Activated CD4-positive, CD25-positive, alpha-beta regulatory T cell treated with anti-CD3 and anti-CD28 coated beads, Interleukin-2, amount 50 U/mL, for 16 hours (primary cell): ENCODE data around the gene ZBED5.
"Not testable (repeated sequence)": the region's sequence is repeated elsewhere in the genome, so short reads cannot be mapped to it uniquely, and the experiment has no call there.

Experiments
- DNase-seq: peaks from one replicate; pipeline ENCODE4 v3.0.0-alpha.2; 2020; ENCODE audit warnings: low read depth, low spot score

ZBED5 gene

GRCh38 chr11:10857709-10858438 lies at the start of gene ZBED5:
Gene ZBED5, minus strand, starts transcription at chr11:10858053. Its CDS starts 3,108 bp downstream, at chr11:10854945.
- peak; percentile 92 for DNase-seq

DNA sequence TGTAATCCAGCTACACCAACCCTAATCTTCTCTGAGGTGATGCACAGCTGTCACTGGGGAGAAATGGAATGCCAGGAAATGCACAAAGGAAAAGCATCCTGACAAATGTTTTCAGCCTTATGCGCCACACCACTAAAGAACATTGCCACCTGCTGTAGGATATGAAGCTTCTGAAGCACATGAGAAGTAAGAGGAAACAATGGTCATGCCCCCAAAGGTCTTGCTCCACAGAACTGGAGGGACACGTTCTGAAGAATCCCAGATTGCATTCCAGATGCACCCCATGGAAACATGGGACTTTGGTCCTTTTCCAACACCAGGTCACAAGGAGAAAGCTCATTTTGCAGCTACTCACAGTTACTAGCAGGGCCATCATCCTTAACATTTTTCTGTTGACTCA lies 48.7 kb upstream of the ZBED5 start:
- DNase-seq: no peak

- DNase-seq: no peak
Measured at GRCh38 chr11:10902301-10903063, 44.6 kb upstream of the ZBED5 start.

DNA sequence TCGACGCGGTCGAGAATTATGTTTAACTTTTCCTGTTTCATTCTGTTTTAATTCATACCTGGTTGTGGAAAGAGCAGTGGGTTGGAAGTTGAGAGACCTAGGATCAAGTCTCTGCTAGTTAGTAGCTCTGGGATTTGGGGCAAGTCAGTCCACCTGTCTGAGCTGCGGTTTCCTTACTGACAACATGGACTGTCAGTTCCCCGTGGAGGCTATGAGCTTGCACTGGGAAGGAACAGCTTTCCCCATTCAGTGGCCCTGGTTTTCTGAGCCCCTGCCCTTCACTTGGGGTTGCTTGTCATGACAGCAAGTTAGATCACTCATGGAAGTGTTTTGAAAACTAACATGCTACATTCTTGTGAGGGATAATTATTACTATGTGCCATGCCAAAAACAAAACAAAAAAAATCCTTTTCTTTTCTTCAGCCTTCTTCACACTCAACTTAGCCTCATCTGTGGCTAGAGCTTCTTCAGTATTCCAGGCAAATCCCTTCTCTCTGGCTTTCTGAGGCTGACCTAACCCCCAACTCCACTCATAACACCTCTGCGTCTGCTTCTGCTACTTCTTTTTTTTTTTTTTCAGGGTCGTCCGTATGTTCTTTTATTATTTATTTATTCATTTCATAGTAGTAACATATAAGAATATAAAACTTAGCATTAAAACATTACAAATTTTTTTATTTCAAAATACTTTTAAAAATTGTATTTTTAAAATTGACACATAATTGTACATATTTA lies 43.0 kb upstream of the ZBED5 start:
- no peak for DNase-seq

- no peak for DNase-seq
Measured at GRCh38 chr11:10899121-10899830, 41.4 kb upstream of the ZBED5 start.

GRCh38 chr11:10898763-10899025 lies 40.8 kb upstream of the ZBED5 start:
- DNase-seq: no peak

- DNase-seq: no peak
Measured at GRCh38 chr11:10898003-10898762, 40.3 kb upstream of the ZBED5 start.

GRCh38 chr11:10897150-10897549 lies 39.3 kb upstream of the ZBED5 start:
- DNase-seq: no peak

DNA sequence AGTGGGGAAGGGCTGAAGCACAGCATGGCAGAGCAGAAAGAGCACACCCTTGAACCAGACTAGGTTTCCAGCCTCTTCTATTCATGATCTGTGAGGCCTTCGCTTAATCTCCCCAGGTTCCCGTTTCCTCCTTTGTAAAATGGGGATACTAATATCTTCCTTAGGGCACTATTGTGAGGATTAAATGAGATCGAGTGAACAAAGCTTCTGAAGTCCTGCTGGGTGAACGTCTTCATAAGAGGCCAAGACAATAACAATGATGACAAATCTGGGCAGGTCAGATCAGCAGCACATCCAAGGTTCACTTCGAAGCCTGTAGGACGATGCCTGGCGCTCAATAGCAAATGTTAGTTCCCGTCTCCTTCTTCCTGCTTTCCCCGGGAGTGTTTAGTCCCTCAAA lies 38.6 kb upstream of the ZBED5 start:
- DNase-seq: no peak

DNA sequence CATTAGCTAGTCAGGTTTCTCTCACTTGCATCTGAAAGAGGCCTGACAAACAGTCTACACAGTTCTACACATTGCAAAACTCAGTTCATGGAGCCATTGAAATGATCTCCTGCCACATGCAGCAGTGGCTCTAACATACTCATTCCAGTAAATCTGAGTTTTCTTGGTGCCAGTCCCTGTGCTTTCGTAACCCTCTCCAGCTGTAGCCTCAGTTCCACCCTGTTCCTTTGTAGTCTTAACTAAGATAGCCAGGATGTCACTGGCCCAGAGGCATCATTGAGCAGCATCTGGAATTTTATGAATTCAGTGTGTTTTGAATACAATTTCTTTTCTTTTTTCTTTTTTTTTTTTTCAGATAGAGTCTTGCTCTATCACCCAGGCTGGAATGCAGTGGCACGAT lies 37.4 kb upstream of the ZBED5 start:
- DNase-seq: no peak

DNA sequence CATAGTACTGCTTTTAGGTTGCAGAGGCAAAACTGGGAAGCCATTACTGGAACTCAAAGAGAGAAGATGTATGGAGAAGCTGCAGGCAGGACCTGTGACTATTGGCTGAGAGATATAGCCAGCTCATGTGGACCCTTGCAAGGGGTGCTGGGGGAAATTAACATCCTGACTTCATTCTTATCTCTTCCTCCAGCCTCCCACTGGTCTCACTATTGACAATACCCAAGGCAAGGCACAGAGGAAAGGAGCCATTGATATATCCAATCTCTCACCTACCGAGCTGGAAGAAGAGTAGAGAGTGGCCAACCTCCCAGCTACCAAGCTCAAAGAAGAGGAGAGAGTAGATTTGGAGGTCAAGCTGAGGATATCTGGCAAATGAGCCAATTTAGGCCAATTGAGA lies 36.8 kb upstream of the ZBED5 start:
- DNase-seq: no peak

- DNase-seq: no peak
Measured at GRCh38 chr11:10893714-10894151, 35.9 kb upstream of the ZBED5 start.

- no peak for DNase-seq
Measured at GRCh38 chr11:10892250-10892649, 34.4 kb upstream of the ZBED5 start.

DNA sequence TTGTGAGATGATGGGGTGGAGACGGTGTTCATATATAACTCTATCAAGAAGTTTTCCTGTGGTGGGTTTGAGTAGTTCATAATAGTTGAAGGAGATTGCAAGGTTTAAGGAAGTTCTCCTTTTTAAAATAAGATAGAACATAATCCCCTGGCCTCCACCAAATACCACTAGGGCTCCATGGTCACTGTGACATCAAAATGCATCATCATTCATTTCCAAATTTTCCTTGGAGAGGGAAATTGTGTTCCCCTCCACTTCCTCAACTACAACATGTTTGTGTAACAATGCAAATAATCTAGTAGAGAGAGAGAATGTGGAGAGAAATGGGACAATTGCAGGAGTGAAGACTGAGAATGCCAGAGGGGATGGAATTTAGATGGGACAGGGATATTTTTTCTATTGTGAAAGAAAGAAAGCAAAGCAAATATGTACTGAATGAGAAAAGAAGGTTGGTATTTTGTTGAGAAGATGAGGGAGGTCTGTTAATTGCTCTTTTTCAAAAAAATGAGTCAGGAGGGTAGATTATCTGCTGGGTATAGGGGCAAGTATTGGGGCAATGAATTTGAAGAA lies 33.4 kb upstream of the ZBED5 start:
- DNase-seq: no peak

- DNase-seq: not testable (repeated sequence)
Measured at GRCh38 chr11:10890083-10890482, 32.2 kb upstream of the ZBED5 start.

- no peak for DNase-seq
Measured at GRCh38 chr11:10887307-10887706, 29.5 kb upstream of the ZBED5 start.

- DNase-seq: no peak
Measured at GRCh38 chr11:10886652-10887250, 28.9 kb upstream of the ZBED5 start.

GRCh38 chr11:10885703-10886363 lies 28.0 kb upstream of the ZBED5 start:
- no peak for DNase-seq

DNA sequence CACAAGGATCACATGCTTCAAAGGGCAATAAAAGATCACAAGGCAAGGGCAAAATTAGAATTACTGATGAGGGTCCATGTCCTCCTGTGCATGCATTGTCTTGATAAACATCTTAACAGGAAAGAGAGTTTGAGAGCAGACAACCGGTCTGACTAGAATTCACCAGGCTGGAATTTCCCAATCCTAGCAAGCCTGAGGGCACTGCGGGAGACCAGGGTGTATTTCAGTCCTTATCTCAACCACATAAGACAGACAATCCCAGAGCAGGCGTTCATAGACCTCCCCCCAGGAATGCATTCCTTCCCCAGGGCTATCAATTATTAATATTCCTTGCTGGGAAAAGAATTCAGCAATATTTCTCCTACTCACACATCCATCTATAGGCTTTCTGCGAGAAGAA lies 26.4 kb upstream of the ZBED5 start:
- DNase-seq: not testable (repeated sequence)

DNA sequence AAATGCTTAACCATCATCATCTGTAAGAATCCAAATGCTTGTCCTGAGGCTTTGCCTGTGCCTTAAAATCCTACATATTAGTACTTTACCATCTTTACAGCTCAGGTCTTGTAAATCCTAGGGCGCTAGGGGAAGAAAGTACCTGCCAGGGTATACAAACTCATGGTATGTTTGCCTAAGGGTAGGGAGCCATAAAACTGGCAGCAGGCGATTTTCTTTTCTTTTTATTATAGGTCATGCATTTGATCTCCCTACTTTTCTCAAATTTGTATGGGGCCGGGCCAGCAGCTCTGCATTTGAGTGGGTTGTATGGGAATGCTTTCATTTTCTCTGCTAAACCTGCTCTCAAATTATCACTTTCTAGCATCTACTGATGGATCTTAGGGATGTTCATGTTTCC lies 24.0 kb upstream of the ZBED5 start:
- no peak for DNase-seq
